GM12878 (cell line): ENCODE results near the gene PRKACG.

Experiments
- CEBPB ChIP-seq, 2 experiments: fragments of 150-350 bp in 1 of 2; IDR thresholded peaks; 2 replicates each; pipeline ENCODE4 v1.6.1; 2012 to 2014; ENCODE audit warnings: low read depth in 2 of 2, low read length in 2 of 2, borderline replicate concordance in 1 of 2, inconsistent platforms in 1 of 2
- CTCF ChIP-seq, 3 experiments: IDR thresholded peaks in 2 of 3; conservative IDR thresholded peaks in 1 of 3; 2 replicates each; pipeline ENCODE4 v1.5.1; 2011; ENCODE audit warnings: low read depth in 3 of 3, low read length in 3 of 3, mild to moderate bottlenecking in 3 of 3, control low read depth in 2 of 3, moderate library complexity in 2 of 3, inconsistent platforms in 1 of 3, mixed read lengths in 1 of 3; ENCODE audit not compliant: control insufficient read depth in 2 of 3, insufficient read depth in 1 of 3; ENCODE audit errors: extremely low read depth in 1 of 3
- POLR2A ChIP-seq: IDR thresholded peaks from 2 replicates; pipeline ENCODE4 v1.6.1; 2011; ENCODE audit warnings: low read depth, mild to moderate bottlenecking, low read length
- POLR2AphosphoS5 ChIP-seq: IDR thresholded peaks from 2 replicates; pipeline ENCODE4 v1.6.1; 2011; ENCODE audit warnings: mild to moderate bottlenecking, low read length, inconsistent platforms
- SIX5 ChIP-seq: IDR thresholded peaks from 2 replicates; pipeline ENCODE4 v1.6.1; 2011; ENCODE audit warnings: mild to moderate bottlenecking, low read depth, low read length, moderate library complexity; ENCODE audit not compliant: severe bottlenecking
- ZNF24 ChIP-seq: fragments of 450-650 bp; IDR thresholded peaks from 2 replicates; pipeline ENCODE4 v1.6.1; 2017; ENCODE audit warnings: antibody characterized with exemption, mild to moderate bottlenecking
- TF ChIP-seq, protein P1 (sequence below): IDR thresholded peaks from 2 replicates; pipeline ENCODE4 v1.6.1; 2011; ENCODE audit warnings: low read depth, low read length, improper control_type of control experiment, borderline replicate concordance

DNA sequence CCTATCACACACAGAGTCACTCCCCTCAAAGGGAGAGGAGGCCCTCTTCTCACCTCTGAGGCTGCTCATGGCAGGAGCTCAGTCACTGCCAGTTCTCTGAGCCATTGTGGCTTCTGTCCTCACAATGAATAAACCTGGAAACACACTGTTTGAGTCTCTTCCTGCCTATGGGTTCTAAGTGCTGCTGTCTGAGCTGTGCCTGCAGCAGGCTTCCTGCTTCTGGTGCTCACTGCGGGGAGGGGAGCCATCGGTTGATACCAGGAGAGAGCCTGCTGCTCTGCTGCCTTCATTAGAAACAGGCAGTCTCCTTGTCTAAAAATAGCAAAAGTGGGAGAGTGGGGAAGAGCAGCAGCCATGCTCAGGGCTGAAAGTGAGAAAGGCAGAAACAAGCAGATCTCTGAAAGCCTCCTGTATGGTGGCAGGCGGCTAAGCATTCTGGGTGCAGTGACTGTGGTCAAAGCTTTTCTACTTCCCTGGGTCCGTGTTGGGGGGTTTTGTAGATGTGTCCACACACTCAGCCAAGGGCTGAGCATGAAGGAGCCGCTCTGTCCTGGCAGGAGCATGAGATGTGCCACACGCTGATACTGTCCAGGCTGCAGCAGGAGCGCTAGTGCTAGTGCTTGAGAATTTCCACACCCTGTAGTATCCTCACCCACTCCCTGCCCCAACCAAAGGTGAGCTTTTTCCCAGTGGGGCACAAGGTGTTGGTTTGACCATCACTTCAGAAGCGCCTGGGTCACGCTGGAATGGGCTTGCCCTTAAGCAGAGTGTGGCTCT, 34.2 kb downstream of the PRKACG start:
- TF ChIP-seq POLR2AphosphoS5, result no peak
- no peak for TF ChIP-seq SIX5
- no peak for TF ChIP-seq CEBPB (IDR thresholded peaks at IDR 0.05; ENCODE audit: borderline replicate concordance in 1 of 2, low read depth in 2 of 2, low read length in 2 of 2)
- no peak for TF ChIP-seq ZNF24
- TF ChIP-seq POLR2A, result no peak
- no peak for TF ChIP-seq CTCF (IDR thresholded peaks at IDR 0.05 in 2 of 3, conservative IDR thresholded peaks at IDR 0.05 in 1 of 3; ENCODE audit: control insufficient read depth in 2 of 3, extremely low read depth in 1 of 3, insufficient read depth in 1 of 3, low read depth in 3 of 3, low read length in 3 of 3)
- TF ChIP-seq, protein P1, sequence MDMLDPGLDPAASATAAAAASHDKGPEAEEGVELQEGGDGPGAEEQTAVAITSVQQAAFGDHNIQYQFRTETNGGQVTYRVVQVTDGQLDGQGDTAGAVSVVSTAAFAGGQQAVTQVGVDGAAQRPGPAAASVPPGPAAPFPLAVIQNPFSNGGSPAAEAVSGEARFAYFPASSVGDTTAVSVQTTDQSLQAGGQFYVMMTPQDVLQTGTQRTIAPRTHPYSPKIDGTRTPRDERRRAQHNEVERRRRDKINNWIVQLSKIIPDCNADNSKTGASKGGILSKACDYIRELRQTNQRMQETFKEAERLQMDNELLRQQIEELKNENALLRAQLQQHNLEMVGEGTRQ, result no peak
